Heart left ventricle (tissue), 16 donors: Measurements from ENCODE around the gene SLC9A9. TPM values are rescaled to one million over a fixed set of nuclear protein-coding genes. Genes with fewer than 3 reads are reported as not detected.
A peak's percentile ranks its signal among the peaks of the same experiment; 100 is the strongest.
"Not testable (repeated sequence)": the region's sequence is repeated elsewhere in the genome, so short reads cannot be mapped to it uniquely, and the experiment has no call there.

Experiments
- ATAC-seq, 4 donors: fragments of 200-7000 bp; cut with Tn5 transposase; one replicate each; pipeline ENCODE4 v1.9.1; 2020 to 2022; ENCODE audit warnings: moderate library complexity in 4 of 4, mild to moderate bottlenecking in 3 of 4, moderate number of reproducible peaks in 1 of 4
- DNase-seq, 5 donors: peaks; one replicate each; pipeline ENCODE4 v3.0.0-alpha.2; 2020
- H3K27ac ChIP-seq, 12 donors: fragments of 200-600 bp; sonication (generic) in 4 of 12; one replicate each; pipeline versions ENCODE4 v1.5.0 to v1.8.0; 2016 to 2022; ENCODE audit warnings: mild to moderate bottlenecking in 2 of 12
- H3K27me3 ChIP-seq, 9 donors: fragments of 200-600 bp; sonication (generic) in 2 of 9; one replicate each; pipeline versions ENCODE4 v1.5.1 to v1.8.0; 2016 to 2022; ENCODE audit warnings: mild to moderate bottlenecking in 3 of 9
- H3K36me3 ChIP-seq, 9 donors: fragments of 200-600 bp; sonication (generic) in 2 of 9; one replicate each; pipeline versions ENCODE4 v1.5.0 to v1.8.0; 2018 to 2022; ENCODE audit warnings: mild to moderate bottlenecking in 2 of 9
- H3K4me1 ChIP-seq, 12 donors: fragments of 200-600 bp; sonication (generic) in 4 of 12; one replicate each; pipeline versions ENCODE4 v1.5.0 to v1.8.0; 2016 to 2022; ENCODE audit warnings: mild to moderate bottlenecking in 3 of 12
- H3K4me3 ChIP-seq, 12 donors: fragments of 200-600 bp; sonication (generic) in 4 of 12; one replicate each; pipeline versions ENCODE4 v1.5.0 to v1.8.0; 2017 to 2022; ENCODE audit warnings: mild to moderate bottlenecking in 9 of 12, moderate library complexity in 4 of 12
- H3K9me3 ChIP-seq, 12 donors: fragments of 200-600 bp; sonication (generic) in 4 of 12; one replicate each; pipeline versions ENCODE4 v1.5.0 to v1.8.0; 2016 to 2022; ENCODE audit warnings: mild to moderate bottlenecking in 1 of 12
- POLR2A ChIP-seq, 2 donors: fragments of 450-650 bp; IDR thresholded peaks; one replicate each; pipeline ENCODE4 v1.6.1; 2017; ENCODE audit warnings: antibody characterized with exemption in 2 of 2, mild to moderate bottlenecking in 2 of 2, moderate library complexity in 2 of 2
- WGBS, 4 donors: extraction: QIAGEN DNeasy Blood & Tissue Kit in 2 of 4; methylation state at CpG; one replicate each; pipeline versions ENCODE4 v1.1.5 to v1.1.7; 2013 to 2018; 5-methylcytosine and 5-hydroxymethylcytosine counted together
- intact Hi-C, 10 donors: fragments of 100-400 bp; cut with DNase I; formaldehyde crosslinking; loops; one replicate each; pipeline versions ENCODE4 v1.11.1 to v1.14.2; 2022
- polyA plus RNA-seq, 2 donors: library from polyadenylated mRNA; stranded (reverse); fragments of 200-250 nt; gene quantifications; one replicate each; pipeline ENCODE4 v1.2.3, GENCODE V29; 2013
- total RNA-seq, 9 donors: library from RNA; depleted of rRNA in 2 of 9; stranded (reverse); fragments of >200 nt in 2 of 9; fragmentation: NEBNext Ultra II Directional in 3 of 9; extraction: Animal tissue kit (Norgen Biotek cat#: 25700) in 3 of 9; gene quantifications; one replicate each; pipeline versions ENCODE4 v1.1.0 to v1.2.4, GENCODE V29; 2016 to 2023
- TF ChIP-seq, protein P1 (sequence below), 12 donors: fragments of 200-600 bp; sonication (generic) in 4 of 12; IDR thresholded peaks; one replicate each; pipeline versions ENCODE4 v1.5.0 to v1.8.0; 2018 to 2022; ENCODE audit warnings: antibody characterized with exemption in 12 of 12, mild to moderate bottlenecking in 5 of 12
- donor health status: ischemic (EF 13 %, LVEDD 7.1; RV severe dilation, severe dysfunction).
- donor health status: healthy with polysubstance abuse.
- donor health status: DM: no; HTN: yes; CAD: no.
- donor health status: DM: no; HTN: no; CAD: no.
- donor health status: ischemic (EF 25% LVEDD 6.9; RV normal size, moderate dysfunction).
- donor health status: ischemic (EF 25% LVEDD 5.7; RV mildly dilated, moderate dysfunction).
- donor health status: healthy.
- donor health status: DM: yes; HTN: yes; CAD: no.
- donor health status: ischemic (EF 35%, LVEDD 5.7; RV mildly dilated, moderate dysfunction).
- donor health status: nonischemic (EF 11% LVEDD 7.7; RV severe dilation, severe dysfunction).
- donor health status: DM: yes; HTN: yes; CAD: no.
- donor health status: PGD.
- donor health status: ischemic (EF 29% LVEDD 5.4; RV normal size, mild dysfunction).
- donor health status: nonischemic (EF 23%, LVEDD 6.1; RV moderate dilation, normal function).

The SLC9A9 gene
- total and polyA plus RNA-seq, 11 donors = 0.76 to 17.5 (median 3.3) TPM

DNA sequence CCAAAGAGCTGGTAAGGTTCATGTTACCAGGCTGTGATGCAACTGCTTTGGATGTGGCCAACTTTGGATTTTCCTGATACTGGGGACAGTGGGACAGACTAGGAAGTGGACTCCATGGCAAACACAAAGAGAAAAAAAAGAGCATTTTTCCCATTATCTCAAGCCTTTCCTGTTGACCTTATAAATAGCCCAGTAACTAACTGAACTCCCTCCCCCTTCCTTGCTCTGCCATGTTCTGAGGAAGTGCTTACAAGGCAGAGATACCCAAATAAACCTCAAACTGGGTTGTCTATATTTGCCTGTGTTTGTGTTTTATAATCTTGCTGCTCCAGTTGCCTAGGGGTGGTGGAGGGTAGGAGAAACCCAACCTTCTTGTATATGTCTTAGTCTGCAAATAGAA, 27.3 kb upstream of the SLC9A9 start:
- Histone ChIP-seq H3K9me3 (no peaks in the 10 kb centered on the region), H3K27ac (no peak overlapping the region), H3K4me1 (peaks cover 0 to 16% (median 0%) of the 10 kb centered on the region in 12 donors), H3K27me3 (no peaks in the 10 kb centered on the region), H3K4me3 (no peak overlapping the region), H3K36me3 (no peaks in the 10 kb centered on the region)
- intact Hi-C loops = no loop called here
- ATAC-seq (peak in 1 of 4 donors; percentile 45), DNase-seq (no peak)
- TF ChIP-seq, protein P1, sequence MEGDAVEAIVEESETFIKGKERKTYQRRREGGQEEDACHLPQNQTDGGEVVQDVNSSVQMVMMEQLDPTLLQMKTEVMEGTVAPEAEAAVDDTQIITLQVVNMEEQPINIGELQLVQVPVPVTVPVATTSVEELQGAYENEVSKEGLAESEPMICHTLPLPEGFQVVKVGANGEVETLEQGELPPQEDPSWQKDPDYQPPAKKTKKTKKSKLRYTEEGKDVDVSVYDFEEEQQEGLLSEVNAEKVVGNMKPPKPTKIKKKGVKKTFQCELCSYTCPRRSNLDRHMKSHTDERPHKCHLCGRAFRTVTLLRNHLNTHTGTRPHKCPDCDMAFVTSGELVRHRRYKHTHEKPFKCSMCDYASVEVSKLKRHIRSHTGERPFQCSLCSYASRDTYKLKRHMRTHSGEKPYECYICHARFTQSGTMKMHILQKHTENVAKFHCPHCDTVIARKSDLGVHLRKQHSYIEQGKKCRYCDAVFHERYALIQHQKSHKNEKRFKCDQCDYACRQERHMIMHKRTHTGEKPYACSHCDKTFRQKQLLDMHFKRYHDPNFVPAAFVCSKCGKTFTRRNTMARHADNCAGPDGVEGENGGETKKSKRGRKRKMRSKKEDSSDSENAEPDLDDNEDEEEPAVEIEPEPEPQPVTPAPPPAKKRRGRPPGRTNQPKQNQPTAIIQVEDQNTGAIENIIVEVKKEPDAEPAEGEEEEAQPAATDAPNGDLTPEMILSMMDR (IDR thresholded peaks at IDR 0.05) = no peak
- TF ChIP-seq POLR2A (IDR thresholded peaks at IDR 0.05) = no peak

DNA sequence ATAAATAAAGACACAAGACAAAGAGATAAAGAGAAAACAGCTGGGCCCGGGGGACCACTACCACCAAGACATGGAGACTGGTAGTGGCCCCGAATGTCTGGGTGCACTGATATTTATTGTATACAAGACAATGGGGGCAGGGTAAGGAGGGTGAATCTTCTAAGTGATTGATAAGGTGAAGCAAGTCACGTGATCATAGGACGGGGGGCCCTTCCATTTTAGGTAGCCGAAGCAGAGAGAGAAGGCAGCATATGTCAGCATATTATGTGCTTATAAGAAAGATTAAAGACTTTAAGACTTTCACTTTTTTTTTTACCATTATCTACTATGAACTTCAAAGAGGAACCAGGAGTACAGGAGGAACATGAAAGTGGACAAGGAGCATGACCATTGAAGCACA, 25.3 kb upstream of the SLC9A9 start:
- H3K4me3 ChIP-seq, H3K36me3 ChIP-seq, intact Hi-C loops, H3K9me3 ChIP-seq, DNase-seq, ATAC-seq, H3K27ac ChIP-seq, H3K27me3 ChIP-seq: not testable (repeated sequence)
- peaks cover 0 to 16% (median 0%) of the 10 kb centered on the region in 12 donors for H3K4me1 ChIP-seq
- WGBS, 4 donors = 93 to 97% (median 94%) methylated on average over 5 of the region's 5 CpGs

DNA sequence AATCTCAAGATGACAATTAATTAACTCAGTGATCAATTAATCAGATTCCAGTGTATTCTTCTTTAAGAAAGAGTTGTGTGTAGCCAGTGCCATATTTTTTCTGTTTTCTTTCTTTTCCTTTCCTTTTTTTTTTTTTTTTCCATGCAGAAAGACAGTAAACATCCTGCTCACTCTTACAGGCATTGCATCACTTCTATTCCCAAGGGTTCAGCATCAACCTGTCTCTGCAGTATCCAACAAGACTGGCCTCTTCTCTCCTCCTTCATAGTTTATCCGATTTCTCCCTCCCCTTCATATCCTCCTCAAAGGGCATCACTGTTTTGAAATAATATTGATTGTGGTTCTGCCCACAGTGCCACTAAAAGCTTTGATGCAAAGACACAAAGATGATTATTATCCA, 17.0 kb upstream of the SLC9A9 start:
- 60 to 76% (median 72%) methylated on average over 1 of the region's 1 CpG for WGBS, 4 donors
- Histone ChIP-seq H3K4me3 (no peak overlapping the region), H3K4me1 (no peaks in the 10 kb centered on the region), H3K9me3 (no peaks in the 10 kb centered on the region), H3K27me3 (no peaks in the 10 kb centered on the region), H3K36me3 (no peaks in the 10 kb centered on the region), H3K27ac (no peak overlapping the region)
- TF ChIP-seq, protein P1 (IDR thresholded peaks at IDR 0.05) = no peak
- no peak for TF ChIP-seq POLR2A (IDR thresholded peaks at IDR 0.05)
- intact Hi-C loops = no loop called here
- DNase-seq (no peak), ATAC-seq (no peak)

DNA sequence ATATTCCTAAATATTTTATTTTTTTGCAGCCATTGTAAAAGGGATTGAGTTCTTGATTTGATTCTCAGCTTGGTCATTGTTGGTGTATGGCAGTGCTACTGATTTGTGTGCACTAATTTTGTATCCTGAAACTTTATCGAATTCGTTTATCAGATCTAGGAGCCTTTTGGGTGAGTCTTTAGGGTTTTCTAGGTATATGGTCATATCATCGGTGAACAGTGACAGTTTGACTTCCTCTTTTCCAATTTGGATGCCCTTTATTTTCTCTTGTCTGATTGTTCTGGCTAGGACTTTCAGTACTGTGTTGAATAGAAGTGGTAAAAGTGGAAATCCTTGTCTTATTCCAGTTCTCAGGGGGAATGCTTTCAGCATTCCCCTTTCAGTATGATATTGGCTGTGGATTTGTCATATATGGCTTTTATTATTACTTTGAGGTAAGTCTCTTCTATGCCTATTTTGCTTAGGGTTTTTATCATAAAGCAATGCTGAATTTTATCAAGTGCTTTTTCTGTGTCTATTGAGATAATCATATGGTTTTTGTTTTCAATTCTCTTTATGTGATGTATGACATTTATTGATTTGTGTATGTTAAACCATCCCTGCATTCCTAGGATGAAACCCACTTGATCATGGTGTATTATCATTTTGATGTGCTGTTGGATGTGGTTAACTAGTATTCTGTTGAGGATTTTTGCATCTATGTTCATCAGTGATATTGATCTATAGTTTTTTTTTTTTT, 11.4 kb upstream of the SLC9A9 start:
- no peak for ATAC-seq
- TF ChIP-seq, protein P1 (IDR thresholded peaks at IDR 0.05) = no peak
- no peak for TF ChIP-seq POLR2A (IDR thresholded peaks at IDR 0.05)
- Histone ChIP-seq H3K36me3 (no peaks in the 10 kb centered on the region), H3K27ac (no peak overlapping the region), H3K4me1 (no peaks in the 10 kb centered on the region), H3K27me3 (no peaks in the 10 kb centered on the region), H3K4me3 (no peak overlapping the region), H3K9me3 (peaks cover 0 to 8% (median 0%) of the 10 kb centered on the region in 12 donors)
- intact Hi-C loops = no loop called here
- DNase-seq = no peak
- WGBS, 4 donors = 83 to 93% (median 86%) methylated on average over 3 of the region's 3 CpGs
